Natural killer cell treated with Interleukin-12 subunit alpha and Interleukin-12 subunit beta and Interleukin-15 and Interleukin-18, amount 100 ng/mL, for 72 hours (primary cell): ENCODE data around the gene EXOC3L4. TPM values are rescaled to one million over a fixed set of nuclear protein-coding genes. Genes with fewer than 3 reads are reported as not detected.

Source experiments
- ATAC-seq, 2 donors: fragments of 150-1000 bp; cut with Tn5 transposase in 1 of 2; sonication (Bioruptor Pico), chemical (Tn5 transposase) in 1 of 2; 2 replicates each; pipeline ENCODE4 v1.10.0; 2021
- DNase-seq: peaks from one replicate; pipeline ENCODE4 v3.0.0; 2022; ENCODE audit warnings: low spot score
- H3K27ac Mint-ChIP-seq, 2 donors: 1 replicate in 1 of 2; 2 replicates in 1 of 2; pipeline ENCODE4 v1.8.0; 2022; ENCODE audit warnings: mixed read lengths in 2 of 2, mild to moderate bottlenecking in 1 of 2, moderate library complexity in 1 of 2
- H3K27me3 Mint-ChIP-seq, 2 donors: 1 replicate in 1 of 2; 2 replicates in 1 of 2; pipeline ENCODE4 v1.8.0; 2022; ENCODE audit warnings: mixed read lengths in 2 of 2
- H3K36me3 Mint-ChIP-seq: one replicate; pipeline ENCODE4 v1.8.0; 2022; ENCODE audit warnings: mixed read lengths
- H3K4me1 Mint-ChIP-seq, 2 donors: 1 replicate in 1 of 2; 2 replicates in 1 of 2; pipeline ENCODE4 v1.8.0; 2022; ENCODE audit warnings: low read depth in 2 of 2, mixed read lengths in 2 of 2, mild to moderate bottlenecking in 1 of 2
- H3K4me3 Mint-ChIP-seq: one replicate; pipeline ENCODE4 v1.8.0; 2022; ENCODE audit warnings: mixed read lengths
- H3K9me3 Mint-ChIP-seq: 2 replicates; pipeline ENCODE4 v1.8.0; 2022; ENCODE audit warnings: mixed read lengths
- total RNA-seq, 2 donors: library from RNA; stranded (reverse); gene quantifications; one replicate each; pipeline ENCODE4 v1.2.3, GENCODE V29; 2022

Gene EXOC3L4
- total RNA-seq, 2 donors from 2014 or later = not detected

GRCh38 chr14:103064436-103064835 lies 30.1 kb upstream of the EXOC3L4 start:
- H3K4me1 Mint-ChIP-seq = no peaks in the 10 kb centered on the region
- H3K36me3 Mint-ChIP-seq = no peaks in the 10 kb centered on the region
- no peak overlapping the region for H3K4me3 Mint-ChIP-seq
- H3K9me3 Mint-ChIP-seq = no peaks in the 10 kb centered on the region
- H3K27ac Mint-ChIP-seq = no peak overlapping the region
- DNase-seq (no peak), ATAC-seq (no peak)
- H3K27me3 Mint-ChIP-seq = peaks cover 14 to 23% of the 10 kb centered on the region in 2 donors

GRCh38 chr14:103064978-103065377 lies 29.5 kb upstream of the EXOC3L4 start:
- no peak for DNase-seq
- Mint-ChIP-seq H3K27ac (no peak overlapping the region), H3K9me3 (no peaks in the 10 kb centered on the region), H3K4me1 (no peaks in the 10 kb centered on the region), H3K36me3 (no peaks in the 10 kb centered on the region), H3K27me3 (peaks cover 17 to 19% of the 10 kb centered on the region in 2 donors), H3K4me3 (no peak overlapping the region)
- ATAC-seq = no peak

- H3K27me3 Mint-ChIP-seq = peaks cover 13 to 14% of the 10 kb centered on the region in 2 donors
- H3K9me3 Mint-ChIP-seq = no peaks in the 10 kb centered on the region
- DNase-seq = no peak
- H3K4me1 Mint-ChIP-seq = no peaks in the 10 kb centered on the region
- H3K36me3 Mint-ChIP-seq = no peaks in the 10 kb centered on the region
- no peak overlapping the region for H3K27ac Mint-ChIP-seq
- no peak for ATAC-seq
- no peak overlapping the region for H3K4me3 Mint-ChIP-seq
Observed at GRCh38 chr14:103065861-103066260, 28.7 kb upstream of the EXOC3L4 start.

DNA sequence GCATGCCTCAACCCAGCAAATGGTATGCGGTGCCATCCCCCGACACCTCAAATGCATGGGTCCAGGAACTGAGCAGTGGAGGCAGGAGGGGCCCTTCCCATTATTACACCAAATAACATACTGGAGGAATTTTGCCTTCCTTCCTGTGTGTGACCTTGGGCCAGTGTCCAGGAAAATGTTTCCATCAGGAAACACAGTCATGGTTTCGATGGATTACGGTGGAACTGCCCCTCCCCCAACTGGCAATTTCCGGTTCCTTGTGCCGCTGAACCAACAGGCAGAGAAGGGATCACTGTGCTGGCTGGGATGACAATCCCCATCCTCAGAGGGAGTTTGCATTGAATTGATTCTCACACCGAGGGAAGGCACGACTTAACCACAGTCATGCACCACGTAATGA lies 28.1 kb upstream of the EXOC3L4 start:
- ATAC-seq (no peak), DNase-seq (no peak)
- H3K27me3 Mint-ChIP-seq = peaks cover 11 to 13% of the 10 kb centered on the region in 2 donors
- H3K9me3 Mint-ChIP-seq = no peaks in the 10 kb centered on the region
- no peak overlapping the region for H3K4me3 Mint-ChIP-seq
- no peaks in the 10 kb centered on the region for H3K36me3 Mint-ChIP-seq
- H3K4me1 Mint-ChIP-seq = no peaks in the 10 kb centered on the region
- no peak overlapping the region for H3K27ac Mint-ChIP-seq

DNA sequence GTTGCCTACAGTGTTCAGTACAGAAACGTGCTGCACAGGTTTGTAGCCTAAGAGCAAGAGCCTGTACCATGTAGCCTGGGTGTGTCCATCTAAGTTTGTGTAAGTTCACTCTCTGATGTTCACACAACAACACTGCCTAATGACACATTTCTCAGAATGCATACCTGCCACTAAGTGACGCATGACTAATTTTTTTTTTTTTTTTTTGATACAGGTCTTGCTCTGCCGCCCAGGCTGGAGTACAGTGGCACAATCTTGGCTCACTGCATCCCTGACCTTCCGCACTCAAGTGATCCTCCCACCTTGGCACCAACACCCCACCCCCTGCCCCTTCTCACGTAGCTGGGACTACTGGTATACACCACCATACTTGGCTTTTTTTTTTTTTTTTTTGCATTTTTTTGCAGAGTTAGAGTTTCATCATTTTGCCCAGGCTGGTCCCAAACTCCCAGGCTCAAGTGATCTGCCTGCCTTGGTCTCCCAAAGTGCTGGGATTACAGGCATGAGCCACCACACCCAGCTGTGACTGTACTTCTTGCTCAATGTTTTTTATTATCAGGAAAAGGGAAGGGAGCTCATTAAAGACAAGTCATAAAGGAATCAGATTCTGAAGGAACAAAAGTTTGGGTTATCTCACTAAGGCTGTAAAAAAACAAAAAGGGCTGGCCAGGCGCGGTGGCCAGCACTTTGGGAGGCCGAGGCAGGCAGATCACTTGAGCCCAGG lies 27.1 kb upstream of the EXOC3L4 start:
- DNase-seq (no peak), ATAC-seq (no peak)
- Mint-ChIP-seq H3K36me3 (no peaks in the 10 kb centered on the region), H3K27ac (no peak overlapping the region), H3K27me3 (peaks cover 7 to 10% of the 10 kb centered on the region in 2 donors), H3K4me1 (no peaks in the 10 kb centered on the region), H3K4me3 (no peak overlapping the region), H3K9me3 (no peaks in the 10 kb centered on the region)

- DNase-seq = no peak
- H3K27ac Mint-ChIP-seq = no peak overlapping the region
- no peaks in the 10 kb centered on the region for H3K36me3 Mint-ChIP-seq
- no peaks in the 10 kb centered on the region for H3K9me3 Mint-ChIP-seq
- peak in 1 of 2 donors; percentile 44 for ATAC-seq
- H3K4me1 Mint-ChIP-seq = no peaks in the 10 kb centered on the region
- H3K27me3 Mint-ChIP-seq = peaks cover 4 to 9% of the 10 kb centered on the region in 2 donors
- H3K4me3 Mint-ChIP-seq = no peak overlapping the region
Observed at GRCh38 chr14:103068351-103069073, 26.0 kb upstream of the EXOC3L4 start.

- Mint-ChIP-seq H3K27me3 (peaks cover 0 to 6% of the 10 kb centered on the region in 2 donors), H3K9me3 (no peaks in the 10 kb centered on the region), H3K27ac (no peak overlapping the region), H3K36me3 (no peaks in the 10 kb centered on the region), H3K4me1 (no peaks in the 10 kb centered on the region), H3K4me3 (no peak overlapping the region)
- ATAC-seq = no peak
- DNase-seq = no peak
Observed at GRCh38 chr14:103070263-103070885, 24.2 kb upstream of the EXOC3L4 start.

DNA sequence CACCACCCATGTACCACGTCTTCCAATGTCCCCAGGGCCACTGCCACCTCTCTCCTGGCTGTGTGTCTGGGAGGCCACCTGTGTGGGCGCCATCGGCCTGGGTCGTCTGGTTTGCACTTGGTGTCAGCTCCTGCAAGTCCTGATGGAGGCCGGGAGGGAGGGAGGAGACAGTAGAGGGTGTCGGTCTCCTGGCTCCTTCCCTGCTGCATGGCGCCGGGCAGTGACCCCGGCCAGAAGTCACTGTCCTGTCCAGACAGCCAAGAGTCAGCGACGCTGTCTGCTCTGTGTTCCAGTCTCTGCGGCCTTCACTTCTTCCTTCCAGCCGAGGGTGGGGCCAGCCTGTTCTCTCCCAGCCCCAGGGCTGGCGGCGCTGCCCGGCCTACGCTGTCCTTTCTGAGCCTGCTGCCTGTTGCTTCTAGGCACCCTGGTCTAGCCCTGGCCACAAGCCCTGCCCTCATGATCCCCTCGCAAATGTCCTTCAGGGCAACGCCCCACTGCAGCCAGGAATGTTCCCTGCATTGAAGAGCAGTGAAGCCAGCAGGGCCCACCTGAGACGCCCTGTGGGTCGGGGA lies 23.5 kb upstream of the EXOC3L4 start:
- peaks cover 0 to 4% of the 10 kb centered on the region in 2 donors for H3K27me3 Mint-ChIP-seq
- no peak for DNase-seq
- H3K4me1 Mint-ChIP-seq = no peaks in the 10 kb centered on the region
- no peaks in the 10 kb centered on the region for H3K36me3 Mint-ChIP-seq
- no peak overlapping the region for H3K4me3 Mint-ChIP-seq
- no peak overlapping the region for H3K27ac Mint-ChIP-seq
- ATAC-seq = no peak
- no peaks in the 10 kb centered on the region for H3K9me3 Mint-ChIP-seq

DNA sequence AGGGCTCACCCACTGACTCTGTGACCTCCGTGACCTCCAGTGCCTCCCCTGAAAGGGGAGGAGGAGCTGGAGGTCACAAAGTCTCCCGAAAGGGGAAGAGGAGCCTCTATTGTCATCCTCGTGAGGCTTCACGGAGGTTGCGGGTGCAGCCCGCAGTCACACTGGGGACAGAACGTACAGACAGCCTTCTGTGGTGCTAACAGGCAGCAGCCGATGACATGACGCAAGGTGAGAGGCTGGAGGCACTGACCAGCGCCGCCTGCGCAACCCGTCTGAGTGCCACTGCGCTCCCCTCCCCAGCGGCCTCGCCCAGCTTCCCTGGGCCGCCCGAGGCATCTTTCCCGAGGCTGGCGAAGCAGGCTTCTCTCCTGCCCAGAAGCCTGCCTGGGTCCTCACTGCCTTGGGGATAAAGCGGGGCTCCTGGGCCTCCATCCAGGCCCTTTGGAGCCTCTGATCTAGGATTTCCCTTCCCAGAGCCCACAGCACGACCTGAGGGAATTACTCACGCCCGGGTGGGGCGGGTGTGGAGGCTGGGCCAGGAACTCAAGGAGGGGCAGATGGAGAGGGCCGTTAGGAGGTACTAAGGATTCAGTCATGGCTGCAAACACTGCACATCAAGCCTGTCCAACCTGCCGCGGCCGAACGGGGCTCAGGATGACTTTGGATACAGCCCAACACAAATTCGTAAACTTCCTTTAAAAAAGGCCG lies 22.8 kb upstream of the EXOC3L4 start:
- H3K4me1 Mint-ChIP-seq = no peaks in the 10 kb centered on the region
- no peak overlapping the region for H3K4me3 Mint-ChIP-seq
- peaks cover 0 to 4% of the 10 kb centered on the region in 2 donors for H3K27me3 Mint-ChIP-seq
- H3K27ac Mint-ChIP-seq = no peak overlapping the region
- no peaks in the 10 kb centered on the region for H3K9me3 Mint-ChIP-seq
- DNase-seq (no peak), ATAC-seq (no peak)
- H3K36me3 Mint-ChIP-seq = no peaks in the 10 kb centered on the region

DNA sequence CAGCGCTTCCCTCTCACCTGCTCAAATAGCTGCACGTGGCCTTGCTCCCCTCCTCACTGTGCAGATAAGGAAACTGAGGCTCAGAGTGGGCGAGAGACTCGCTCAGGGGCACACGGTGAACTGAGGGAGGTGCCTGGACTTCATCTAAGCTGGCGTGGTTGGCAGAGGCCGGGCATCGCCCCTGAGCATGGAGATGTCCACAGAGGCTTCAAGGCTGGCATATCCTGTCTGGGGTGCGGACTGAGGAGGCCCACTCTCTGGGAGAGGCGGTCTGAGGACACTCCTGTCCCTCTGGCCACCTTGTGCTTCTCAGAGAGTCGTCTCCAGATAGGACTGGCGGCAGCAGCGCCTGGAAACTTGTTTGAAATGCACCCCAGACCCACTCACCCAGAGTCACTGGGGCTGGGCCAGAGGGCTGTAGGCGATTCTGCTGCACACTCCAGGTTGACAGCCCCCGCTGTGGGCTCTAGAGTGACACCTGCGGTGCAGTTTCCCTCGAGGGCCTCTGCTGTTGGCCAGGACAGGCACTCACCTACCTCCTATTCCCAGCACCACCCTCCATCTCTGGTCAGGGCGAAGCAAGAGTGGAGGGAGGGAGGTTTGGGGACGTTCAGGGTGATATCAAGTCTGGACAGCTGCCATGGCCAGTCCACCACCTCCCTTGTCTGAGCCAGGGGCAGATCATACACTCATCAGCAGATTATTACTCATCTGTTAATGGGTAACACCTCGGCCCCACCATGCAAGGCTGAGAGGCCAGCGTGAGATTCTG lies 21.7 kb upstream of the EXOC3L4 start:
- DNase-seq = no peak
- H3K9me3 Mint-ChIP-seq = no peaks in the 10 kb centered on the region
- peaks cover 0 to 4% of the 10 kb centered on the region in 2 donors for H3K27me3 Mint-ChIP-seq
- no peak overlapping the region for H3K27ac Mint-ChIP-seq
- no peaks in the 10 kb centered on the region for H3K4me1 Mint-ChIP-seq
- no peak overlapping the region for H3K4me3 Mint-ChIP-seq
- no peak for ATAC-seq
- no peaks in the 10 kb centered on the region for H3K36me3 Mint-ChIP-seq

DNA sequence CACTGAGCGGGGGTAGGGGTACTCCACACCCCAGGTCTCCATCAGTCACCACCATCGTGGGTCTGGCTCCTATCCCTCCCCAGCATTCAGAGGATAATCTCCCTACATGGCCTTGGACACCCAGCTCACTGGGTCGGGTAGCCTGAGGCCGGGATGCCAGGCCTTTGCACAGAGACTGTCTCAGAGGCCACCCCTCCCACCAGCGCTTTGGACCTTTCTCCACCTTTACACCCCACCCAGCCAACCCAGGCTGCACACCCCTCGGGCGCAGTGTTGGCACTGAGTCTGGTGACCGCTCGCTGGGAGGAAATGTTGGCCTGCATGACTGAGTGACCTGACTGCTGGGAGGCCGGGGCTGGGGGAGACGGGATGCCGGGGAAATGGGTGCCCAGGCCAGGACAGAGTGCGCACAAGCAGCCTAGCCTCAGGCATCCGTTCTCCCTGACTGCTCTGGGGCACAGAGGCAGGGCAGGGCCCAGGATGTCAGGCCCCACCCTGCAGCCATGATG lies 21.1 kb upstream of the EXOC3L4 start:
- DNase-seq = no peak
- Mint-ChIP-seq H3K27ac (no peak overlapping the region), H3K4me3 (no peak overlapping the region), H3K27me3 (peaks cover 0 to 4% of the 10 kb centered on the region in 2 donors), H3K9me3 (no peaks in the 10 kb centered on the region), H3K36me3 (no peaks in the 10 kb centered on the region), H3K4me1 (no peaks in the 10 kb centered on the region)
- no peak for ATAC-seq

- H3K27me3 Mint-ChIP-seq = peaks cover 0 to 4% of the 10 kb centered on the region in 2 donors
- H3K9me3 Mint-ChIP-seq = no peaks in the 10 kb centered on the region
- H3K36me3 Mint-ChIP-seq = no peaks in the 10 kb centered on the region
- no peak overlapping the region for H3K27ac Mint-ChIP-seq
- ATAC-seq = no peak
- DNase-seq = no peak
- H3K4me3 Mint-ChIP-seq = no peak overlapping the region
- H3K4me1 Mint-ChIP-seq = no peaks in the 10 kb centered on the region
Observed at GRCh38 chr14:103073876-103074728, 20.4 kb upstream of the EXOC3L4 start.
